Ishikawa (cell line): ENCODE data around the gene CCDC170.

Experiments
- CEBPB ChIP-seq: IDR thresholded peaks from 2 replicates; pipeline ENCODE4 v1.6.1; 2012
- CREB1 ChIP-seq: IDR thresholded peaks from 2 replicates; pipeline ENCODE4 v1.6.1; 2012; ENCODE audit warnings: low read depth
- EGR1 ChIP-seq: IDR thresholded peaks from 2 replicates; pipeline ENCODE4 v1.6.1; 2012
- EP300 ChIP-seq: IDR thresholded peaks from 2 replicates; pipeline ENCODE4 v1.6.1; 2012; ENCODE audit warnings: borderline replicate concordance
- FOXM1 ChIP-seq: IDR thresholded peaks from 2 replicates; pipeline ENCODE4 v1.6.1; 2012; ENCODE audit warnings: low read depth, borderline replicate concordance
- MAX ChIP-seq: IDR thresholded peaks from 2 replicates; pipeline ENCODE4 v1.6.1; 2012
- NFIC ChIP-seq: IDR thresholded peaks from 2 replicates; pipeline ENCODE4 v1.6.1; 2012
- RAD21 ChIP-seq: IDR thresholded peaks from 2 replicates; pipeline ENCODE4 v1.6.1; 2012; ENCODE audit warnings: low read depth
- REST ChIP-seq: IDR thresholded peaks from 2 replicates; pipeline ENCODE4 v1.6.1; 2012; ENCODE audit warnings: low read depth, mild to moderate bottlenecking
- TAF1 ChIP-seq: IDR thresholded peaks from 2 replicates; pipeline ENCODE4 v1.6.1; 2012; ENCODE audit warnings: low read depth, mild to moderate bottlenecking
- TCF12 ChIP-seq: IDR thresholded peaks from 2 replicates; pipeline ENCODE4 v1.6.1; 2012; ENCODE audit warnings: low read depth
- TEAD4 ChIP-seq: IDR thresholded peaks from 2 replicates; pipeline ENCODE4 v1.6.1; 2012
- USF1 ChIP-seq: IDR thresholded peaks from 2 replicates; pipeline ENCODE4 v1.6.1; 2012
- YY1 ChIP-seq: IDR thresholded peaks from 2 replicates; pipeline ENCODE4 v1.6.1; 2012; ENCODE audit warnings: low read depth
- ZBTB7A ChIP-seq: IDR thresholded peaks from 2 replicates; pipeline ENCODE4 v1.6.1; 2012; ENCODE audit warnings: low read depth

The CCDC170 gene

GRCh38 chr6:151536188-151536479, 42.3 kb downstream of the CCDC170 start:
- TF ChIP-seq TCF12 (no peak), CREB1 (no peak), NFIC (no peak), MAX (no peak), FOXM1 (no peak), REST (no peak), YY1 (no peak), USF1 (no peak), TEAD4 (no peak), EP300 (no peak), TAF1 (no peak), EGR1 (no peak), RAD21 (no peak), ZBTB7A (no peak), CEBPB (no peak)

- TF ChIP-seq ZBTB7A (no peak), EGR1 (no peak), EP300 (no peak), NFIC (no peak), CREB1 (no peak), MAX (no peak)
Observed at GRCh38 chr6:151537556-151537955, 43.7 kb downstream of the CCDC170 start.

- TF ChIP-seq USF1 (no peak), TAF1 (no peak), TCF12 (no peak), MAX (no peak), NFIC (no peak), TEAD4 (no peak), CREB1 (no peak), FOXM1 (no peak), EGR1 (no peak), REST (no peak), CEBPB (no peak), RAD21 (no peak), YY1 (no peak), EP300 (no peak), ZBTB7A (no peak)
Observed at GRCh38 chr6:151539506-151540268, 45.9 kb downstream of the CCDC170 start.

- TF ChIP-seq RAD21 (no peak), EP300 (no peak), TAF1 (no peak), TEAD4 (no peak), YY1 (no peak)
Observed at GRCh38 chr6:151544453-151544852, 50.6 kb downstream of the CCDC170 start.

- TF ChIP-seq RAD21 (no peak), USF1 (no peak), CEBPB (no peak), CREB1 (no peak), YY1 (no peak)
Observed at GRCh38 chr6:151546941-151547659, 53.3 kb downstream of the CCDC170 start.
